OCI-LY1 (cell line): Measurements from ENCODE around the gene XRCC6.

Experiments used
- EZH2 ChIP-seq: fragments of 200-600 bp; sonication (generic), shearing (Covaris generic); IDR thresholded peaks from 2 replicates; pipeline ENCODE4 v1.8.0; 2017; ENCODE audit warnings: borderline replicate concordance, mixed run types, mild to moderate bottlenecking, antibody characterized with exemption, low read length, moderate library complexity, mixed read lengths
- TF ChIP-seq, protein P1 (sequence below): fragments of 200-600 bp; sonication (generic), shearing (Covaris generic); IDR thresholded peaks from 2 replicates; pipeline ENCODE4 v1.5.1; 2017; ENCODE audit warnings: mild to moderate bottlenecking, antibody characterized with exemption, low read length, moderate library complexity, mixed read lengths

DNA sequence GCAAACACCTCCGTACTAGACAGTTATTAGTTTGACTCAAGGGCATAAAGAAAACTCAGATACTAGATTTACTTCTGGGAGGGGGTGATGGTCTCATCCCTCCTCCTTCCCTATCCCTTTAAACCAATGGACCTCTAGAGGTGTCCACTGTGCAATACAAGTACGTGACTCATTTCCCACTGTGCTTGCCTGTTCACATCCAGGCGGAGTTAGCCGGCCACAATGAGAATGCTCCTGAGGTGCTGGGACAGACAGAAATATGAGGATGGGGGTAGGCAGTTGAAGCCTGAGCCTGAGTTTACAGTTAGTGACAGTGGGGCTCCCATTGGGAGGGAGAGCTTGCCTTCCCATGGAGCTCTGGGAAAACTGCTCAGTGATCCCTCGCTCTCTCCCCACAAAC is 23.0 kb upstream of the XRCC6 start:
- TF ChIP-seq, protein P1, sequence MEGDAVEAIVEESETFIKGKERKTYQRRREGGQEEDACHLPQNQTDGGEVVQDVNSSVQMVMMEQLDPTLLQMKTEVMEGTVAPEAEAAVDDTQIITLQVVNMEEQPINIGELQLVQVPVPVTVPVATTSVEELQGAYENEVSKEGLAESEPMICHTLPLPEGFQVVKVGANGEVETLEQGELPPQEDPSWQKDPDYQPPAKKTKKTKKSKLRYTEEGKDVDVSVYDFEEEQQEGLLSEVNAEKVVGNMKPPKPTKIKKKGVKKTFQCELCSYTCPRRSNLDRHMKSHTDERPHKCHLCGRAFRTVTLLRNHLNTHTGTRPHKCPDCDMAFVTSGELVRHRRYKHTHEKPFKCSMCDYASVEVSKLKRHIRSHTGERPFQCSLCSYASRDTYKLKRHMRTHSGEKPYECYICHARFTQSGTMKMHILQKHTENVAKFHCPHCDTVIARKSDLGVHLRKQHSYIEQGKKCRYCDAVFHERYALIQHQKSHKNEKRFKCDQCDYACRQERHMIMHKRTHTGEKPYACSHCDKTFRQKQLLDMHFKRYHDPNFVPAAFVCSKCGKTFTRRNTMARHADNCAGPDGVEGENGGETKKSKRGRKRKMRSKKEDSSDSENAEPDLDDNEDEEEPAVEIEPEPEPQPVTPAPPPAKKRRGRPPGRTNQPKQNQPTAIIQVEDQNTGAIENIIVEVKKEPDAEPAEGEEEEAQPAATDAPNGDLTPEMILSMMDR: no peak
- TF ChIP-seq EZH2: no peak
